ENCODE measurements around the gene CERS3. TPM values are rescaled to one million over a fixed set of nuclear protein-coding genes. Genes with fewer than 3 reads are reported as not detected.
"Not testable (repeated sequence)": the region's sequence is repeated elsewhere in the genome, so short reads cannot be mapped to it uniquely, and the experiment has no call there.

Gene CERS3
- polyA plus RNA-seq, 1 donor from 2014 or later, result not detected

GRCh38 chr15:100464256-100464655 lies 64.5 kb downstream of the CERS3 start:
- Mint-ChIP-seq H3K36me3 (peaks cover 5% of the 10 kb centered on the region), H3K9me3 (peaks cover 0 to 3% (median 0%) of the 10 kb centered on the region in 3 donors), H3K27ac (no peak overlapping the region), H3K4me3 (no peak overlapping the region), H3K27me3 (no peaks in the 10 kb centered on the region), H3K4me1 (peaks cover 9 to 23% (median 16%) of the 10 kb centered on the region in 3 donors)

DNA sequence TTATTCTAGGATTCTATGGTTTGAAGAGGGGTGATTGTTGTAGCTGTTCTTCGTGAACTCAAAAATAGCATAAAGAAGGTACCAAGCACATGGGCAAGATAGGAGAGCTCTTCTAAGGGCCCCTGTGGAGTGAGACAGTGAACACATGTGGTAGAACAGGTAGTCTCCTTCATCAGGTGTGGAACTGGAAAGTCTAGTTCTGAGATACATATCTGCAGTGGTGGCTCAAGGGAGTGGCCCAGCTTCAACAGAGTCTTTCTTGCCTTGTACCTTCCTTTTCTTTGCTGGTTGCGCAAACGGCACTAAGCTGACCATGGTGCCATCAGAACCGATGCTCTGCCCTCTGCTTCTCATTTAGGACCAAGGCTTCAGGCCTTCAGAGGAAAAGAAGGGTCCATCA lies 65.2 kb downstream of the CERS3 start:
- peaks cover 3% of the 10 kb centered on the region for H3K36me3 Mint-ChIP-seq
- peaks cover 0 to 3% (median 0%) of the 10 kb centered on the region in 3 donors for H3K9me3 Mint-ChIP-seq
- H3K27me3 Mint-ChIP-seq, result no peaks in the 10 kb centered on the region
- no peak overlapping the region for H3K27ac Mint-ChIP-seq
- H3K4me3 Mint-ChIP-seq, result no peak overlapping the region
- H3K4me1 Mint-ChIP-seq, result peaks cover 9 to 23% (median 16%) of the 10 kb centered on the region in 3 donors

GRCh38 chr15:100461049-100461448 lies 67.7 kb downstream of the CERS3 start:
- H3K27me3 Mint-ChIP-seq, result no peaks in the 10 kb centered on the region
- no peak overlapping the region for H3K27ac Mint-ChIP-seq
- H3K4me3 Mint-ChIP-seq, result no peak overlapping the region
- peaks cover 2% of the 10 kb centered on the region for H3K36me3 Mint-ChIP-seq
- H3K9me3 Mint-ChIP-seq, result peaks cover 0 to 3% (median 3%) of the 10 kb centered on the region in 3 donors
- peaks cover 9 to 23% (median 16%) of the 10 kb centered on the region in 3 donors for H3K4me1 Mint-ChIP-seq

- no peaks in the 10 kb centered on the region for H3K27me3 Mint-ChIP-seq
- no peak overlapping the region for H3K27ac Mint-ChIP-seq
- peaks cover 2% of the 10 kb centered on the region for H3K36me3 Mint-ChIP-seq
Observed at GRCh38 chr15:100457201-100457600, 71.5 kb downstream of the CERS3 start.

GRCh38 chr15:100454148-100454547 lies 74.6 kb downstream of the CERS3 start:
- Mint-ChIP-seq H3K36me3 (no peaks in the 10 kb centered on the region), H3K4me1 (no peaks in the 10 kb centered on the region), H3K4me3 (no peak overlapping the region), H3K27me3 (no peaks in the 10 kb centered on the region), H3K9me3 (peaks cover 3 to 5% (median 4%) of the 10 kb centered on the region in 3 donors), H3K27ac (no peak overlapping the region)

More at GRCh38 chr15:100457201-100457600, 71.5 kb downstream of the CERS3 start:
- peaks cover 5 to 6% (median 6%) of the 10 kb centered on the region in 3 donors for H3K4me1 Mint-ChIP-seq
- peaks cover 0 to 3% (median 3%) of the 10 kb centered on the region in 3 donors for H3K9me3 Mint-ChIP-seq
- H3K4me3 Mint-ChIP-seq, result no peak overlapping the region

- Mint-ChIP-seq H3K27me3 (peaks cover 2% of the 10 kb centered on the region), H3K4me3 (no peak overlapping the region), H3K36me3 (peaks cover 1% of the 10 kb centered on the region), H3K9me3 (peaks cover 0 to 5% (median 4%) of the 10 kb centered on the region in 3 donors), H3K4me1 (no peaks in the 10 kb centered on the region), H3K27ac (no peak overlapping the region)
Observed at GRCh38 chr15:100448481-100448880, 80.3 kb downstream of the CERS3 start.

- H3K9me3 Mint-ChIP-seq, H3K27me3 Mint-ChIP-seq, H3K4me3 Mint-ChIP-seq, H3K36me3 Mint-ChIP-seq, H3K4me1 Mint-ChIP-seq: not testable (repeated sequence)
- peak overlapping the region in 1 of 3 donors; percentile 3 for H3K27ac Mint-ChIP-seq
Observed at GRCh38 chr15:100441063-100441462, 87.7 kb downstream of the CERS3 start.

DNA sequence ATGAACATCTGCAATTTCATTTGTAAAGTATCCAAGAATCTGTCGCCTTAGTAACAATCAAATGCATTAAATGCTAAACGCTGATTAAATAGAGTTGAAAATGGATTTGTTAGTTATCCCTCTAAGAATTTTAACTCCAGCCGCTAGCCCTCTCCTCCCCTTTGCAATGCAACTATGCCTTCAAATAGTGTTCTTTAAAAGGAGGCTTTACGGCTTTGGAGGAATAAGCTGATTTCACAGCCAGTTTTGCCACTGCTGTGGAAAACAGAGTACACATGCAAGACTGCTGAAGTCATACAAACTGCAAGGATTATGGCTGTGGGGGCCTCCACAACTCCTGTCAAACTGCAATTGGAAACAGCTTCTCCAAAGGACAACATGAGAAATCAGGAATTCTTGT lies 89.2 kb downstream of the CERS3 start:
- H3K4me1 Mint-ChIP-seq, result peaks cover 0 to 2% (median 0%) of the 10 kb centered on the region in 3 donors
- H3K27ac Mint-ChIP-seq, result no peak overlapping the region
- H3K4me3 Mint-ChIP-seq, result no peak overlapping the region
- H3K36me3 Mint-ChIP-seq, result no peaks in the 10 kb centered on the region
- peaks cover 5% of the 10 kb centered on the region for H3K27me3 Mint-ChIP-seq
- H3K9me3 Mint-ChIP-seq, result no peaks in the 10 kb centered on the region

DNA sequence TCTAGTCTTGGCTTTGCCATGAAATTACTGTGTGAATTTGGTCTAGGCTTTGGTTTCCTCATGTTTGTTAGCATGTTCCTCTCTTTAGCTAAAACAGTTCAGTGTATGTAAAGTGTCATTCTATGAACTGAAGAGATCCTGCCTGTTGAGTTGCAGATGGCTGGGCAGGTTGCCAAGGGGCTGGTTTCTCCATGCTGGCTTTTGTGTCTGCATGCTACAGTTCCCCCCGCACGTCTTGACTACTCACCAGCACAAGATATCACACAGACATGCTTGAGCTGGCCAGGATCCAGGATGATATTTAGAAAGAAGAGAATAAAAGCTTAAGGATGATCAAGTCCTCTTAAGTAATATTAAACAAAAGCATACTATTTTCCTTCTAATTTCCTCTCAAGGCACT lies 90.2 kb downstream of the CERS3 start:
- Mint-ChIP-seq H3K4me3 (no peak overlapping the region), H3K9me3 (no peaks in the 10 kb centered on the region), H3K27me3 (peaks cover 5% of the 10 kb centered on the region), H3K4me1 (peaks cover 0 to 2% (median 0%) of the 10 kb centered on the region in 3 donors), H3K27ac (no peak overlapping the region), H3K36me3 (no peaks in the 10 kb centered on the region)

GRCh38 chr15:100437261-100437660 lies 91.5 kb downstream of the CERS3 start:
- Mint-ChIP-seq H3K27ac (no peak overlapping the region), H3K4me1 (peaks cover 0 to 2% (median 0%) of the 10 kb centered on the region in 3 donors), H3K36me3 (no peaks in the 10 kb centered on the region), H3K9me3 (no peaks in the 10 kb centered on the region), H3K4me3 (no peak overlapping the region), H3K27me3 (peaks cover 4% of the 10 kb centered on the region)

DNA sequence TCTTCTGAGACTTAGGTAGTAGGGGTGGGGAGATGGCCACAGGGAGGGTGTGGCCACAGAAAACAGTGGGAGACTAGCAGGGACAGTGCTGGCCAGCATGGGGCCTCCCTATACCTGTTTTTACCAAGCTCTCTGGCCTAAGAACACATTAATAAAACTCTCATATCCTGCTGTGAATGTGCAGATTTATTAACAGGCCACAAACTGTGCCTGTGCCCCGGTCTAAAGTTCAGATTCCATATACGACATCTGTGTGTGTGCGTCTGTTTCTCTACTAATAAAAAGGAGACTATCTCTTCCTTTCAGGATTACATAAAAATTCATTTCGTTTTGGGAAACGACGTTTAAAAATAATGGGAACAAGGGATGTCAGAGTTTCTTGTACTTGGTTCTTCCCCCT lies 94.2 kb downstream of the CERS3 start:
- Mint-ChIP-seq H3K36me3 (no peaks in the 10 kb centered on the region), H3K27ac (no peak overlapping the region), H3K9me3 (no peaks in the 10 kb centered on the region), H3K4me1 (no peaks in the 10 kb centered on the region), H3K4me3 (no peak overlapping the region), H3K27me3 (no peaks in the 10 kb centered on the region)

- Mint-ChIP-seq H3K4me1 (no peaks in the 10 kb centered on the region), H3K4me3 (no peak overlapping the region), H3K27ac (no peak overlapping the region), H3K9me3 (no peaks in the 10 kb centered on the region), H3K36me3 (no peaks in the 10 kb centered on the region), H3K27me3 (no peaks in the 10 kb centered on the region)
Observed at GRCh38 chr15:100434038-100434437, 94.7 kb downstream of the CERS3 start.

DNA sequence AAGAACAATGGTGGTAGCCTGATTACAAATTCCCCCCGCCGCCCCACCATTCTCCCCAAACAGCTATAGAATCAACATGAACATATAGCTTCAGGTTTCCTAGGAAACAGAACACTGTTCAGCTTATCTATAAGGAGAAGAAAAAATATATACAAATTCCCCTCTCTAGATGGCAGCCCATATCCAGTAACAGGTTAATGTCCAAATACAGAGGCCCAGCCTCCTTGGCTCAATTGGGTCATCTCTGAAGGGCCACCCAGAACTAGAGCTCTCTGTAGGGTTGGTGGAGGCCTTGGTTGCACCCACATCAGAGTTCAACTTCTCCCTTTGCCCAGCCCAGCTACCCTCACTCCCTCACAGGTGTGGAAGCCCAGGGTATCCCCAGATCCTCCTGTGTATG lies 95.4 kb downstream of the CERS3 start:
- H3K36me3 Mint-ChIP-seq, result no peaks in the 10 kb centered on the region
- H3K27me3 Mint-ChIP-seq, result no peaks in the 10 kb centered on the region
- H3K9me3 Mint-ChIP-seq, result no peaks in the 10 kb centered on the region
- H3K4me1 Mint-ChIP-seq, result no peaks in the 10 kb centered on the region
- H3K27ac Mint-ChIP-seq, result no peak overlapping the region
- no peak overlapping the region for H3K4me3 Mint-ChIP-seq

DNA sequence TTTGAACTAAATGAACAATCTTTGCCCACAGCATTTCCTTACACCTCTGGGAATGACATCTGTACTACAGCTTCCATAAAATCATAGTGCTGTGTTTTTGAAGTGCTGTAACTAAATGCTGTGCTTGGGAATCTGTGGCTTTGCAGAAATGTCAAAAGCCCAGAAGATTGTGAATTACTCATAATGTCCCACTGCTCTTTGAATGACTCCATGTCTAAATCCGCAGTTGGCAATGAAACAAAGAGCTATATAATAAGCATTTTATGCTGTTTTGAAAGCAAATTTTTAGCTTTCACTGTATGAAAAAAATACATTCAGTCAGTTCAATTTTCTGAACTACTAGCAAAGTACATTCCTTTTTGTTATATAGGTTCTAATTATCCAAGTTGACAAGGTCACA lies 98.3 kb downstream of the CERS3 start:
- Mint-ChIP-seq H3K4me1 (no peaks in the 10 kb centered on the region), H3K9me3 (peaks cover 0 to 5% (median 0%) of the 10 kb centered on the region in 3 donors), H3K36me3 (peaks cover 2% of the 10 kb centered on the region), H3K4me3 (no peak overlapping the region), H3K27me3 (no peaks in the 10 kb centered on the region), H3K27ac (no peak overlapping the region)

DNA sequence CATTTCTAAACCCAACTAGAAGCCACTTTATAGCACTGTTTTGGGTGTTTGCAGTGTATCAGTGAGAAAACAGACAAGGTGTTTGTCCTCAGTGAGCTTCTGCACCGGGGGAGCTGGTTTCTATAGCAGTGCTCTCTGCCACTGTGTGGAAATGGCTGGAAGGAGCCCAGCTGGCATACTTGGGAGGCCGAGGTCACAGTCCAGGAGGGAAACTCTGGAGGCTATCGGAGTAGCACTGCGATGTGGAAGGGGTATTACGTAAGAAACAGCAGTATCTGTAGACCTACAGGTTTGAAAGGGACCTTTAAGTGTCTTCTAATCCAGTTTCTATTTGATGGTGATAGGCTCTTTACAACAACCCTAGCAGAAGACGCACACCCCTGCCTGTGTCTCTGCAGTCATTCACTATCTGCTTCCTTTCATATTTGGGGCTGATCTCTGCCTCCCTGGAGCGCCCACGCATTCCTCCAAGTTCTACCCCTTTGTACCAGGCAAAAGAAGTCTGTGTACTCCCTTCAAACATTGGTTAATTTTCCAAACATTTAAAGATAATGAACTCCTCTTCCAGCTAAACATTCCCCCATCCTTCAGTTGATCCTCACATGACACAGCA lies 99.5 kb downstream of the CERS3 start:
- H3K27ac Mint-ChIP-seq, result no peak overlapping the region
- H3K4me3 Mint-ChIP-seq, result no peak overlapping the region
- H3K36me3 Mint-ChIP-seq, result peaks cover 2% of the 10 kb centered on the region
- H3K27me3 Mint-ChIP-seq, result peaks cover 2% of the 10 kb centered on the region
- H3K4me1 Mint-ChIP-seq, result no peaks in the 10 kb centered on the region
- H3K9me3 Mint-ChIP-seq, result peaks cover 3 to 9% (median 5%) of the 10 kb centered on the region in 3 donors

GRCh38 chr15:100426937-100427336 lies 101.8 kb downstream of the CERS3 start:
- Mint-ChIP-seq H3K27me3 (peaks cover 2% of the 10 kb centered on the region), H3K4me1 (no peaks in the 10 kb centered on the region), H3K27ac (no peak overlapping the region), H3K9me3 (peaks cover 9 to 16% (median 12%) of the 10 kb centered on the region in 3 donors), H3K4me3 (no peak overlapping the region), H3K36me3 (peaks cover 2% of the 10 kb centered on the region)

Data from IgD-negative memory B cell (primary cell).